CD4-positive, alpha-beta T cell treated with Interleukin-17A for 1 hour (primary cell): ENCODE measurements around the gene TXLNB.

Experiments
- DNase-seq: peaks from one replicate; pipeline ENCODE4 v3.0.0-alpha.2; 2020

TXLNB gene

DNA sequence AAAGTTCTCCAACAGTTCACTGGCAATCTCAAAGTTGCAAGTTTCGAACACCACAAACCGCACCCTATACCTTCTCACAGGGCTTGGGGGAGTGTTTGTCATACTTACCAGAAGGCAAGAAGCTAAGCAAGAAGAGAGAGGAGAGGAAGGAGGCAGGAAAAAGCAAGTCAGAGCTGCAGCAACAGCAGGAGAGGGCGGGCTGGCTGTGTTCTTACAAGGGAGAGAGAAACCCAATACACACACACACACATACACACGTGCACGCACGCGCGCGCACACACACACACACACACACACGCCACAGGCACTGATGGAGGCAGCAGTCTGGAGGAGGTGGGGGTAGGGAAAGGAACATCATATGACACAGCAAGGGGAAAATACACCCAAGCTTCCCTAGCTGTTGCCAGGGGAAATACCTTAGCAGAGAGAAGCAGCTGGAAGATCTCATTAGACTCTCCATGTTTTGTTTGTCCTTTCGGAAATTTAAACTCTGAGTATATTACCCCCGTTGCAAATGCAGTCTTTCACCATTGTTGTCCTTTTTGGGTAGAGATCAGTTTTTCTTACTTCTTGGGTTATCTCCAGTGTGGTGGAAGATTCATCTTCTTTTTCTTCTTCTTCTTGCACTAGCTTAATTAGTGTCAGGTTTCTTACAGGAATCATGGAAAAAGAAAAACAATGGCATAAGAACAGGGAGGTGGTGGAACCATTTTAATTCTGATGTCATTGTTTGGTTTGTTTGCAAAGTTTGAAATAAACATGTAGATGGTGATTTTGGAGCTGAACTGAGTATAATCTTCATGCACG is at the start of gene TXLNB:
Gene TXLNB, minus strand, starts transcription at position 186 of the 807 bp plus-strand sequence. CDS start 3,099 bp downstream, outside the sequence.
- peak; percentile 90 for DNase-seq

DNA sequence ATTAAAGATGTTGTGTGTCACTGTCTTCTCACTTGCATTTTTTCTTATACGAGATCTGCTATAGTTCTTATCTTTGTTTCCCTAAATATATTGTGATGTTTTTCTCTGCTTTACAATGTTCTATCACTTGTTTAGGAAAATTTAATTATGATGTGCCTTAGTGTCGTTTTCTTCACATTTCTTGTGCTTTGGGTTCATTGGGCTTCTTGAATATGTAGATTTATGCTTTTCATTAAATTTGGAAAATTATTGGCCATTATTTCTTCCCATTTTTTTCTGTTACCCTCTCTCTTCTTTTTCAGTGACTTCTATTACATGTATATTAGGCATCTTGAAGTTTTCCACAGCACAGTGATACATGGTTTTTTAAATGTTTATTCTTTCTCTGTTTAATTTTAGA is 49.3 kb upstream of the TXLNB start:
- DNase-seq: no peak

DNA sequence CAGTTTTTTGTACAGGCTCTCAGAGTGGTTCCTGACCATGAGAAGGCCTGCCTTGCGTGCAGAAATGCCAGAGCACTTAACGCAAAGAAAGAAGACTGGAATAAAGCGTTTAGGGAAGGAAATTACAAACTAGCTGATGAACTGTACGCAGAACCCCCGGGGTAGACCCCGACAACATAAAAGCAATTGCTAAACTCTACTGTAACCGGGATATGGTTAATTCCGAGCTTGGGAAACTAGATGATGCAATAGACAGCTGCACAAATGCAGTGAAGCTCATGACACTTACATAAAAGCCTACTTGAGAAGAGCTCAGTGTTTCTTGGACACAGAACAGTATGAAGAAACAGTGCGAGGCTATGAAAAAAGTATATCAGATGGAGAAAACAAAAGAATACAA is 47.0 kb upstream of the TXLNB start:
- no peak for DNase-seq

DNA sequence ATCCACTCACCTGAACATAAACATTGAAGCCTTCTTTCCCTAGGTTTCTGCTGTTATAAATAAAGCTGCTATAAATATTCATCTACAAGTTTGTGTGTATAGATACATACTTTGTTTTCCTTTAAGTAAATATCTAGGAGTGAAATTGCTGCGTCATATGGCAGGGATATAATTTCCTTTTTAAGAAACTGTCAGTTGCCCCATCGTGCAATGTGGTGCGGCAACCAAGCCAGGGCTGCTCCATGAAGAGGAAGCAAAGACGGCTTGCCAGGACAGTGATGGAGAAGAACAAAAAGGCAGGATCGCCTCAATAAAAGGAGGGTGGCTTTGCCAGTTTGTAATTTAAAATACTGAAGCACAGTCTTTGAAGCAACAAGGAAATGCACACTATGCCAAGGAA is 46.0 kb upstream of the TXLNB start:
- DNase-seq: no peak

DNA sequence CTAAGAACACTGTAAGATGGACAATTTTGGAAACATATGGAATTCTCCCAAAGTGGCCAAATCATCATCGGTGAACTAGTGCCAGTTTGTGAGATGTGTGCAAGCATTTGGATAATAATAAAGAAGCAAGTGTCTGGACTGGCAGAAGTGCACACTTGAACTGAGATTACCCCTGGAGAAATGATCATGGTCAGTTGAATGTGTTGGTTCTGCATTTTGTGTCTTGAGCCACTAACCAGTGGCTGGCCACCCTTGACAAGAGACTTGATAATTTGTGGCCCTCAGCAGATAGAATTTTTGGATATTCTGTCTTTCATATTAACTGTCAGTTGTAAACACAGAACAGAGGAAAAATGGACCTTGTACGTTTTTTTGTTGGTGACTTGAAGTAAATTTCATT is 45.2 kb upstream of the TXLNB start:
- no peak for DNase-seq

DNA sequence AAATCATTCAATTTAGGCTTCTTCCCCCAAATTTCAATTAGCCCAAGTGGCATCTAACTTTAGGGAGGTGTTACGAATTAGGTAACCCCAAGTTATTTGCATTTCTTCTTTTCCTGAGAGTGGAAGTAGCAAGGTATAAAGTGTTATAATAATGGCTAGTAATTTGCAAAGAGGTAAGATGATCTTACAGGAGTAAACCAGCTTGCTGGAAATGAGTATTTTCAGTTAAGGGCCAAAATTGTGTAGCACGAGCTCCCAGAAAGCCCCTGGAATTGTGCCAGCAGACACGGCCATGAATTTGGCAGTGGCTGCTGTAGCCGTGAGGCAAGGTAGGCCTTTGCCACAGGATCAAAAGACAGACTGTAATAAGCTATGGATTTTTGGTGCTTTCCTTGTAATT is 44.7 kb upstream of the TXLNB start:
- peak; percentile 19 for DNase-seq

DNA sequence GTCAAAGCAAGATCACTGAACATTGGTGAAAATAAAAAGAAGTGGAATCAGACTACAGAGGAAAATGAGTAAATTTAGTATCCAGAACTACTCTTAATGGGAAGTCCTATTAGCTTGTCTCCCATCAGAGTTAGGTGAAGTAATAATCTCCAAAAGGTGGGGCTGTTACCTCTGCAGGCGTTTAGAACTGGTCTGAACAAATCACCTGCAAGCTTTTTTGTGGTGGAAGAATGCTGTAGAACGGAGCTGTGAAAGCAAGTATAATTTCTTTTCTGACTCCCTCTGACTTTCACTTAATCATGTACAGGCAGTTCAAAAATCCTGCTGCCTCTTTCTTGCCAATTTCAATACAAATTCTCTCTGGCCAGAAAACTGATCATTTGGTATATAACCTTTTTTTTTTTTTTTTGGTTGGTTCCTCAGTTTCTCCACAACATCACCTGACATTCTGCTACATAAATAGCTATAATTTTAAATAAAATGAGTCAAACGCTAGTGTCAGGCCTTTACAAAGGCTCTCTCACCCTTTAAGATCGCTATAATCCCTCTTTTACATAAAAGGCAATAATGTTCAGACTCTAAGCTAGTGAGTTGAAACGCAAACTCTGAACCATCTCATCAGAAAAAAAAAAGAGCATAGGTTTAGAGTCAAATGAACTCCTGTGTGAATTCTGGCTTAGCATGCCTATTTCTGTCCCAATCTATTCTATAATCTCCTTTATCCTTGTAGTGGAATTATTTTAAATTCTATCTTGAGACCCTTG is 43.8 kb upstream of the TXLNB start:
- DNase-seq: no peak

DNA sequence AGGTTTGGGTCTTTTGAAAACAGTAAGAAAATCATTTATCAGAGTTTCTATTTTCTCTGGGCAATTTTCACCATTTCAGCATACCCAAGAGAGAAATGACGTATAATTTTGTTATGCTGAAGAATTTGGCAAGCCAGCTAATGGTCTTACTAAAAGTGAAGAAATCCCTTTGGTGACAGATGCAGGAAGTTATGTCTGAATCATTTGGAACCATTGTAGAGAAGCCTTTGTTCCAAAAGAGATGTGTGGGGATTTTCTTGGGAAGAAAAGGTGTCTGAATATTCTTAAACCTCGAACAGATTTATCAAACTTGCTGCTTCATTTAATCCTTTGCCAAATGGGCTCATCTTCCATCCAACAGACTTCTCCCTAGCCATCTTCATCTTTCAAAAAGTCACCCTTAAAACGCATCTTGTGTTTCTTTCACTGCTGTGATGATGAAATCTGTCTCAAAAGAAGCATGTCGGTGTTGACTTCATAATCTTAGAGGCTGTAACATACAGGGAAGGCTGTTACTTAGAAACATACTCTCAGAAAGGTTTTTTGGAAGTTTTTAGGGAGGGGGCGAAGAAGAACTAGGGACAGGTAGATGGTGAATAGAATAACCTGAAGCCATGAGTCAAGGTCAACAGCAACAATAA is 43.1 kb upstream of the TXLNB start:
- no peak for DNase-seq

DNA sequence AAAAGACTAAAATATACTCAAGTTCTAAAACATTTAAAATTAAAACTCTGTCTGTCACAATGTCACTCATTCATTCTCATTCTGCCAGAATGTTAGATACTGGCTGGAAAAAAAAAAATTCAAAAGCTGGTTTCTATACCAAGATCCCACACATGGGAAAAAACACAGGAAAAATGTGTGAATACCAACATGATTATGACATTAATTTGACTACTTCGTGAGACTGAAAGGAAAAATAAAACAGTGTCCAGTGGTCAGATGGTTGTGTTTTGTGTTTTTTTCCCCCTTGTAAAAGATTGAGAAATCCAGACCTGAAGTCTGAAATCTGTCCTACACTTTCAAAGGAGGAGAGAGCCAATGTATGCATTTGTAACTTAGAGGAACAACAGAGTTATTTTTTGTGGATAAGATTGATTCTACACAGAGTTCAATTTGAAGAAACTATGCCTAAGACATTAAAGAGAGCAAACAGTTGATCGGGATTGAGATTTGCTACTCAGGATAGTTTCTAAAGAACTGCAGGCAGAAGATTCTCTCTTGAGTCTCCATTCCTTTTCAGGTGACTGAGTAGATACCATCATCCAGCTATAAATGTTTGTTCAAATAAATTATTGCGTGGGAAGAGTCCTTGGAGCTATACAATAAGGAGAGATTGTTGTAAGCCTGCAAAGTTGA is 39.2 kb upstream of the TXLNB start:
- no peak for DNase-seq

DNA sequence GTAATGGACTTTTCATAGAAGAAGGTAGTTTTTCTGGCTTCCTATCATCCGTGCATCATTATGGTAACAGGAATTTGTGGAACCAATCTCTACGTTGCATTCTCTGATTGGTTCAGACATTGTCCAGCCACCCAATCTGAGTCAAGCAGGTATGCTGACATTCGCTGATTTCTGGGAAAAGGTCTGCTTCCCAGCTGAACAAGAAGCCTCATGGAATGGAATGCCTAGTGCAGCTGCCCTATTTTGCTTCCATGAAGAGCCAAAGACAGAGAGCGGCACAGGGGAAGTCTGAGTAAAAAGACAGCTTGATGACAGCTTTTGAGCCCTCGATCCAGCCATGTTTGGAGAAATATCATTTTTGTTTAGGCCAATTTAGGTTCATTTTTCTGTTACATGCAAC is 38.5 kb upstream of the TXLNB start:
- DNase-seq: no peak

DNA sequence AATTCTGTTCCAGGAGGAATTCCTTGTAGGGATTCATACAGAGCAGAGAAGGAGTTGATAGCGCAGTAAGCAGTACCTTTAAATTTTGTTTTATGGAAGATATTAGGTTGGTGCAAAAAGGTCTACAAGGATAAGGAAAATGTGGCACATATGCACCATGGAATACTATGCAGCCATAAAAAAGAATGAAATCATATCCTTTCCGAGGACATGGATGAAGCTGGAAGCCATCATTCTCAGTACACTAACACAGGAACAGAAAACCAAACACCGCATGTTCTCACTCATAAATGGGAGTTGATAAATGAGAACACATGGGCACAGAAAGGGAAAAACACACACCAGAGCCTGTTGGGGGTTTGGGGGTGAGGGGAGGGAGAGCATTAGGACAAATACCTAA is 37.4 kb upstream of the TXLNB start:
- no peak for DNase-seq

DNA sequence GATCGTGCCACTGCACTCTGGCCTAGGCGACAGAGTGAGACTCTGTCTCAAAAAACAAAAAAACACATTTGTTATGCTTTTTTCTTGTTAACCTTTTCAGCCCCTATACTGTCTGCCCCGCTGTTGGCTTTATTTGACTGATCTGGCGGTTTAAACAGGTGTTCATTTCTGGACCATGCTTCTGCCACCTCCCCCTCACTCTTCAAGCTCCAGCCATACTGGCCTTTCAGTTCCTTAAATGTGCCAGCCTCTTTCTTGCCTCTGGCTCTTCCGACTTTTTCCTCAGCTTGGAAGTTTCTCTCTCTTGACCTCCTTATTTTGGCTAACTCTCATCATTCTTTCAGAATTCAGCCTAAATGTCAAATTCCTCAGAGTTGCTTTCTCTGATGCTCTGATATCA is 35.2 kb upstream of the TXLNB start:
- DNase-seq: no peak

DNA sequence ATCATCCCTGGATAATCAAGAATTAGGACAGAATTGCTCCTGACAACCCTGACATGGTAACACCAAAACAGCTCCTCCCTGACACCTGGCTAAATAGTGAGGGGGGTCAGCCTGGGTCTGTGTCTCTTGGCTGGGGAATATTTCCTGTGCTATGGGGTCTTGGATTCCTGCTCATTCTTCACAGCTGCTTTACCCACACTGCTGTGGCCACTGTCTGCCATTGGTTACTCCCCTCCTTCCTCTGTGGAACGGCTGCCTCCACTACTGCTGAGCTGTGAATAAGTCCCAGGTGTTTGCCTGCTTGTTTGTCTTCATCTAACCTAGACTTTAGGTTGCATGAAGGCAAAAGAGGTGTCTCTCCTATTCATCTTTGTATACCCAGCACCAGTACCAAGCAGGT is 33.9 kb upstream of the TXLNB start:
- no peak for DNase-seq

DNA sequence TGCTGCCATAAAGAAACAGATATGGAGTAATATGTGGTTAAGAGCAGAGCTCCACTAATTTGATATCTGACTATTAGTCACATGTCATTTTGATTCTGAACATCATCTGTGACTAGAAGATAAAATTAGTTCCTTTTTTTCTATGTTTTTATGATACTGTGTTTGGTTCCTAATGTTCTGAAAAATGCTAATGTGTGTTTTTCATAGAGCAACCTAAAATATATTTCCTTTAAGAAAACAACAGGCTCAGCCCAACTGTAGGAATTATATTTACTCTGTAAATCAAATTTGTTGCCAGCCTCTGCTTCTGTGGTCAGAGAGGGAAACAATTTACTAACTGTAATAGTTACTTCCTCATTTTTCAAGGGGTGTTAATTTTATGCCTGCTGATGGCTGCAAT is 33.3 kb upstream of the TXLNB start:
- DNase-seq: no peak

DNA sequence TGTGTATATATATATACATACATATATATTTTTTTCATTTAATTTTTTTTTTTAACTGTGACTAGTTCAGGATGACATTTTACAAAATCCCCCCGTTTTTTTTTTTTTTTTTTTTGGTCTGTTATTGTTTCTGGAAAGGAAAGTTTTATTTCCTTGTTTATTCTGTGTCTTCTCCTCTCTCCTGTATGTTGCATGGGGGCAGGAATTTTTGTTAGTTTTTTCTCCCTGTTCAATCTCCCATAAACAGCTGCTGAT is 32.4 kb upstream of the TXLNB start:
- no peak for DNase-seq

DNA sequence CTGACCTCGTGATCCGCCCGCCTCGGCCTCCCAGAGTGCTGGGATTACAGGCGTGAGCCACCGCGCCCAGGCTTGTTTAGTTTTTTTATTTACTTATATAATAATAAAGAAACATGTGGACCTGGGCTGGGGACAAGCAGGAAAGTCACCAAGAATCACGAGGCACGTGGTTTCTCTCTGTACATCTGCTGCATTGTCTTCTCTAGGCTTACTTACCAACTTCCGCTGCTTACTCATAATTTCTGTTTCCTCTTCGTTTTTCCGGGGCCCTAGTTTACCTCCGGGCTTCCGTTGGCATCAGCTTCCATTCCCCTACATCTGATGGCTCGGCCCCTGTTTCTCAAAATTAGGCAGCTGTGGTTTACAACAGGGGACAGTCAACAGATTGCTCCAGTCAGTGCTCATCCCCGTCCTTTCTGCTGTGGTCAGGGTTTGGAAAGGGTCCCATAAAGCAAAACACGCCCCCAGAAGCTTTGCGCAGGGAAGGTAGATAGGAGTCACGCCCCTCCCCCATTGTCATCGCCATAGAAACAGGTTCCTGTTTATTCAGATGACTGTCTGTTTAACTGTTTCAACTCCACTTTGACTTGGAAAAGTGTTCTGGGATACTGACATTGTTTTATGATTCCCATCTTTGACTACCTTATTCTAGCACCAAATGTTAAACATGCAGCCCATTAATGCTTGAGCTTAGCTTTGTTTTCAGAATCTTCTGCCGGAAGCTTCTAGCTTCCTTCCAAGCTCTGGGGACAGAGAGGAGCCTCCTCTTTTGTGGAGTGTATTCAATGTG is 31.9 kb upstream of the TXLNB start:
- DNase-seq: peak; percentile 89

DNA sequence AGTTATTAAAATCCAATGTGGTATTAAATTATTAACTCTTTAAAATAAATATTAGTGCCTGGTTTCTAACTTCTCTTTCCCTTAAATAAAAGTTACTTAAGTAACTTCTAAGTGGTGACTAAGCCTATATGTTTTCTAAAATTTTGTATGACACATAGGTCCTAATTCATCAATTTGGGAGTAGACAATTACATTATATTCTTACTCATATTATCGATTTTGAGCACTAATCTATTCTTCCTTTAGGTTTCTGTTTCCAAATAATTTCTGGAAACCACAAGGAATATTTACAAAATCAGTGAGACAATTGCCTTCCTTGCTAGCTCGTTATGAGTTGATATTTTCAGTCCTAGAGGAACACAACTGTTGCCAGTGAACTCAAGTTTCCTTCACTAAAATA is 28.3 kb upstream of the TXLNB start:
- no peak for DNase-seq

DNA sequence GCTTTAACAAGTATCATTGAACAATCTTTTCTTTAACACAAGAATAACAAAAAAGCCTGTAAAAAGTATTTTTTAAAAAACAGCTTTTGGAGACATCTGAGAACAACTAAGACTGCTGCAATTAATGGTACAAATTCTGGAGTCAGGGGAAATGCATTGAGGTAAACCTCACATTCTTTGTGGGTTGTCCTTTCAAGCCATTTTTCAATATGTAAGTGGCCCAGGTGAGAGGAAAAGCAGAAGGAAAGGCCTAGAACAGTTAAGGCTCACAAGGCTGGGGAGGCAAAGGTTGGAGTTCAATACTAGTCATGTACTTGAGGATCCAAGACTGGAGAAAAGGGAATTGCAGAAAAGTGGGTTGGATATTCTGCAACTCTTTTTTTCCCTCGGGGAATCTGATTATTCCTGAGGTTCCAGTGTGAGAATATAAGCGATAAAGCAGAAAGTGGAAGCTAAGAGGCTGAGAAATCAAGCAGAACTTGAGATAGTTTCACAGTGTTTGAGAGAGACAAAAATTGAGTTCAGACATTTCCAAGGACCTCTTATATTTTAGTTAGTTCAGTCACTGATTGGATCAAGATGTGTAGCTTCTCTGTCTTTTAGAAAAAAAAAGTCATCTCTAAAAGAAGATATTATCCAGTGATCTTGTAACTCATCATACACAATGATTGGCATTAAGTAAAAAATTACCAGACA is 25.0 kb upstream of the TXLNB start:
- DNase-seq: no peak

DNA sequence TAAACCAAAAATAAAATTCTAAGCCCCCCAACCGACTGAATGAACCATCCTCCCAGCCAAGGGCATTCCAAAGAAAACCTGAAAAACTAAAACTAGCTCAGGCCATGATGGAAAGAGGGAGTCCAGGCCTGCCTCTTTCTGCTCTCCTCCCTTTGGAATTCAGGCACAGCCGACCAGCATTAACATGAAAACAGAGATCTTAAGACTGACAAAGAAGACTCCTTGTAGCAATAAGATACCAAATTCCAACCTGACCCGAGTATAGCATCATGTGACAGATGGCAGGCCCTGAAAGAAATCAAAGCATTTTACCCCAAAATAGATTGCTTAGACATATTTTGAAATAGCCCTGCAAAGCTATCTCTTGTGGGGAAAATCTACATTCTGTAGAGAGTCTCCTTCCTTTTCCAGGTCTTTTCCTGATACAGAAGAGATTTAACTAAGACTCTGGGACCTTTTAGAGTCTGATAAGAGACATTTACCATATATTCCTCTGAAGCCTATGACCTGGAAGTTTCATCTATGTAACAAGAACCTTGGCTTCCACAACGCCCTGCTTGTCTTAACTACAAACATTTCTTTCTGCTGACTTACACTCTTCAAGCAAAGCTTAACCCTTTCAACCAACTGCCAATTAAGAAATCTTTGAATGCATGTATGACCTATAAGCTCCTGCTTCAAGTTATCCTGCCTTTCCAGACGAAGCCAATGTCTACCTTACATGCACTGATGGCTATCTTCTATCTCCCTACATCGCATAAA is 22.2 kb upstream of the TXLNB start:
- DNase-seq: no peak

DNA sequence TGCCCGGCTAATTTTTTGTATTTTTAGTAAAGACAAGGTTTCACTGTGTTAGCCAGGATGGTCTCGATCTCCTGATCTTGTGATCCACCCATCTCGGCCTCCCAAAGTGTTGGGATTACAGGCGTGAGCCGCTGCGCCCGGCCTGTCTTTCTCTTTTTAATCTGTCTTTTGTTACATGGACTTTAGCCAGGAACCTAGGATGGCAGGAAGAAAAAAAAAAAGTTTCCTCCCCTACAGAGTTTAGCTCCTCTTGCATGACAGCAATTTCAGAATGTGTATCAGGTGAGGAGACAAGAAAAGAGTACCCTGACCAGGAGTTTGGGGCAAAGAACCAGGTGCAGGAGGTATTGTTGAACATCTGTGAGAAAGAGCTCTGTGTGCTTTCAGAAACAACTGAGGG is 21.4 kb upstream of the TXLNB start:
- DNase-seq: no peak

DNA sequence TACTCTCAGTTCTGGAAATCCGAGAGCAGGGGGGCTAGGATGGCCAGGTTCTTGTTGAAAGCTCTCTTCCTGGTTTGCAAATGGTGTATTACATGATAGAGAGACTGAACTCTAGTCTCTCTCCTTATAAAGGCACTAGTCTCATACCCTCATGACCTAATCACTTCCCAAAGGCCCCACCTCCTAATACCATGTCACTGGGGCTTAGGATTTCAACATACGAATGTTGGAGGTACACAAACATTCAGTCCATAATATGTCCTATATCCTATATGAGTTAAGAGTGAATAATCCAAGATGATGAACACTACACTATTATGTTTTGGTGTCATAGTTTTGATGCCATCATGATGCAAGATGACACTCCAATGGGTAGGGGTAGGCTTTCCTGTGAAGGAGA is 20.0 kb upstream of the TXLNB start:
- DNase-seq: no peak
